ENCODE measurements around the gene KCNQ5.

Gene KCNQ5

DNA sequence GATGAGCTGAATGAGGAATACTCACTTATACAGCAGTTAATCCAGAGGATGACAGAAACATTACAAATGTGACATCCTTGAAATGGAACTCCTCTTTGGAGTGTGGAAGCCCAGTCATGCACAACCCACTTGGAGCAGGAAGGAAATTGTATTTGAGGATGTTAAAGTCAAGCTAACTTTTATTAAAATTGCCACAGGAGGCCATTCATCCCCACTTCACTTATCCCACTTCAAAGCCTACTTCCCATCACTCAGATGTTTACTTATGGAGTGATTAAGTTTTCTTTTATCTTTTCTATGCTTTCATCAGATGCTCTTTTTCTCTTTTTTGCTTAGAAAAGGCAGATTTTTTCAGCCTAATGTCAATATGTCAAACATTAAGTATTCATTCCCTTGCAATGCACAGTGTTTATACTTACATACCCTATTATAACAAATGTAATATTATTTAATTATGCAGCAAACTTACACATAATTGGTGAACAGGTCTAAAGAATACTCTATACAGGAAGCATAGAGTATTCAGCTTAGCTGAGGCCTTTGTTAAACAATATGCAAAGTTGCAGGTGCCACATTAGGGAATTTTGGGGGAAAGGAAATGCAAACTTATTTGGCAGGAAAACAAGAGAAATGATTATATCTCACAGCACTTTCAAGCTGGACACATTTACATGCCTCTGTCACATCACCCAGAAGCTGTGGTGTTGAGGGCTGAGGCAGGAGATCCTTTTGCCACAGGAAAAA, 454.5 kb downstream of the KCNQ5 start:
- H3K4me3 ChIP-seq (ENCODE audit: low read depth, low read length): no peak overlapping the region
- TF ChIP-seq, protein P1, sequence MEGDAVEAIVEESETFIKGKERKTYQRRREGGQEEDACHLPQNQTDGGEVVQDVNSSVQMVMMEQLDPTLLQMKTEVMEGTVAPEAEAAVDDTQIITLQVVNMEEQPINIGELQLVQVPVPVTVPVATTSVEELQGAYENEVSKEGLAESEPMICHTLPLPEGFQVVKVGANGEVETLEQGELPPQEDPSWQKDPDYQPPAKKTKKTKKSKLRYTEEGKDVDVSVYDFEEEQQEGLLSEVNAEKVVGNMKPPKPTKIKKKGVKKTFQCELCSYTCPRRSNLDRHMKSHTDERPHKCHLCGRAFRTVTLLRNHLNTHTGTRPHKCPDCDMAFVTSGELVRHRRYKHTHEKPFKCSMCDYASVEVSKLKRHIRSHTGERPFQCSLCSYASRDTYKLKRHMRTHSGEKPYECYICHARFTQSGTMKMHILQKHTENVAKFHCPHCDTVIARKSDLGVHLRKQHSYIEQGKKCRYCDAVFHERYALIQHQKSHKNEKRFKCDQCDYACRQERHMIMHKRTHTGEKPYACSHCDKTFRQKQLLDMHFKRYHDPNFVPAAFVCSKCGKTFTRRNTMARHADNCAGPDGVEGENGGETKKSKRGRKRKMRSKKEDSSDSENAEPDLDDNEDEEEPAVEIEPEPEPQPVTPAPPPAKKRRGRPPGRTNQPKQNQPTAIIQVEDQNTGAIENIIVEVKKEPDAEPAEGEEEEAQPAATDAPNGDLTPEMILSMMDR (IDR thresholded peaks at IDR 0.05; ENCODE audit: borderline replicate concordance, insufficient read depth, low read depth, low read length): no peak

DNA sequence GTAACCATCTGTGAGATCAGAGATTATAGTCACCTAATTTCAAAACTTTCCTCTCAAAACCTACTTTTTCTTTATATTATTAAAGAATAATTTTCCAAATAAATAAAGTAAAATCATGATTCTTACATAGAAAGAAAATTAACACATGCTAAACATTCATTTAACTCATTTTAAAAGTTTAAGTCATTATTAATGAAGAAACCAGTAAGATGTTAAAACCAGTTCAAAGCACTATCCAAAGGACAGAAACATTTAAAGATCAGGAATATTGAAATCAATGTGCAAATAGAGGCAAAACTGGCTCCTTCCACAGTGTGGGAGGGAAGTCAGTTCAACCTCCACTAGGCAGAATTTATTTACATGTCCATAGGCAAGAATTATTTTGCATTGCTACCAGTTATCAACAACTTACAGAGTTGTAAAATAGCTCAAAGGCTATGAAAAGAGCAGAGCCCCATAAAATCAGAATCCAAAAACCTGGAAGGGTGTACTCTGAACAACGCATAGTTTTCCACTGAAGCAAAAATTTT, 456.5 kb downstream of the KCNQ5 start:
- no peak overlapping the region for H3K4me3 ChIP-seq (ENCODE audit: low read depth, low read length)
- TF ChIP-seq, protein P1 (IDR thresholded peaks at IDR 0.05; ENCODE audit: borderline replicate concordance, insufficient read depth, low read depth, low read length): no peak

DNA sequence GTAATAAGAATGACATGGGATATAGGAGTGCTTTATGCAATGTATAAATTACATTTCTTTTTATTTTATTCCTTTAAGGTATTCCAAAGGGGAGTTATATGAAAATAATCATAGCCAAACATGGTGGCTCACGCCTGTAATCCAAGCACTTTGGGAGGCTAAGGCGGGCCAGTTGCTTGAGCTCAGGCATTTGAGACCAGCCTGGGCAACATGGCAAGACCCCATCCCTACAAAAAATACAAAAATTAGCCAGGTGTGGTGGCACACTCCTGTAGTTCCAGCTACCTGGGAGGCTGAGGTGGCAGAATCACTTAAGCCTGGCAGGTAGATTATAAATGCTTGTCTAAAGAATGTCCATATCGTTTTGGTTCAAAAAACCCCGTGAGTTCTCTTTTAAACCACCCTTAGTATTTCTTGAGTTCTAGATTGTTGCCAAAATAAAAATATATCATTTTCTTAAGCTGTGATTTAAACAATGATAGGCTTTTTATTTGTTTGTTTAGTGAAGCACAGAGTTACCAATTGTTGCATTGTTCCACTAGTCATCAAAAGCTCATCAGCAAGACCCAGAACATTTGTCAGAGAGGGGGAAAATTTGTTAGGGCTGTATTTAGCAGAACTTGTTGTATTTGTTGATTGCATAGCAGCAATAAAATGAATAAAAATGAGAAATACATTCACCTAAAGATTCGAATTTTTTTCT, 457.2 kb downstream of the KCNQ5 start:
- H3K4me3 ChIP-seq (ENCODE audit: low read depth, low read length): no peak overlapping the region
- TF ChIP-seq, protein P1 (IDR thresholded peaks at IDR 0.05; ENCODE audit: borderline replicate concordance, insufficient read depth, low read depth, low read length): no peak

DNA sequence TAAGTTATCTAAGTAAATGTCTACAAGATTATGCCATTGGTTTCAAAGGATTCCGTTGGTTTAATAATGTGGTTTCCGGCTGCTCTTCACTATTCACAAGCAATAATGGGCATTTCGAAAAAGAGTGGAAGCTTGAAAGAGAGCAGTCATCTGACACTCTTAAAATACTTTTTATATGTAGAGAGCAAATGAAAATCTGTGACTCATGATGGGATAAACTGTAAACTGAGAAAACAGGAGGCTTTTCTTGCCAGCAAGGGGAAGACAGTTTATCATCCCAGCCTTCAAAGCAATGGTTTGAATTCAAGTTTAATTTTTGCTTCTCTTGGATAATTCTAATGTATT, 457.7 kb downstream of the KCNQ5 start:
- no peak overlapping the region for H3K4me3 ChIP-seq (ENCODE audit: low read depth, low read length)
- TF ChIP-seq, protein P1 (IDR thresholded peaks at IDR 0.05; ENCODE audit: borderline replicate concordance, insufficient read depth, low read depth, low read length): no peak

DNA sequence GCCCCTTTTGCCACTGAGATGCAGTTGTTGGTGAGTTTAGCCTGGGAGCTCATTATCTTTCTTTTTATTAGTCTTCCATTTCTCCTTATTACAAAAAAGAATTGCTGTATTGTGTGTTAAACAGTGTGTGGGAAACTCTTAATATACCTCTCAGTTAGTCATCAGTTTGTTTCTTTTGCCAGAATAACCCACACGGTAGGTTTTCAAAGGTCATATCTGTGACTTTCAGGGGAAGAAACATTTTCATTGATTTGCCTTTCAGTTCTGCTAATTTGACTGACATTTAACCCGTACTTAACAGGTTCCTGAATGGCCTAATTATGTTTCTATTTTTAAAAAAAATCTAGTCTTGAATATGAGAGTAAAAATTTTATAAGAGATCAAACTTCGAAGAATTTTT, 458.1 kb downstream of the KCNQ5 start:
- H3K4me3 ChIP-seq (ENCODE audit: low read depth, low read length): no peak overlapping the region
- TF ChIP-seq, protein P1 (IDR thresholded peaks at IDR 0.05; ENCODE audit: borderline replicate concordance, insufficient read depth, low read depth, low read length): no peak

DNA sequence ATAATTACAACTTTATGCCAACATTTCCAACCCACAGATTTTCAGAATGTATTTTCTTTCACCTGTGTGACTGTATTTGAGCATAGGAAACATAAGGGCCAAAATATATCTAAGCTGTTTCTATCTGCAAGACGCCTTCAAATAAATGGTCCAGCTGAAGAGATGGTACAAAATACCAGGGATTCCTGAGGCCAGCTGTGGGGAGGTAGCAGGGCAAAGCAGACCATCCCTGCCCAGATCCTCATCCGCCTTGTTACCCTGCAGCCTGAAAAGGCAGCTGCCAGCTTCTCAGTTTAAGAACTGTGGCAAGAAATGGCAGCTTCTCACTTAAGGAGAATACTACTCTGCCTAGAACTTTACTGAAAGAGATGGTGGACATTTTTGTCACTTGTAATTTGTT, 460.1 kb downstream of the KCNQ5 start:
- TF ChIP-seq, protein P1 (IDR thresholded peaks at IDR 0.05; ENCODE audit: borderline replicate concordance, insufficient read depth, low read depth, low read length): no peak
- H3K4me3 ChIP-seq (ENCODE audit: low read depth, low read length): no peak overlapping the region

DNA sequence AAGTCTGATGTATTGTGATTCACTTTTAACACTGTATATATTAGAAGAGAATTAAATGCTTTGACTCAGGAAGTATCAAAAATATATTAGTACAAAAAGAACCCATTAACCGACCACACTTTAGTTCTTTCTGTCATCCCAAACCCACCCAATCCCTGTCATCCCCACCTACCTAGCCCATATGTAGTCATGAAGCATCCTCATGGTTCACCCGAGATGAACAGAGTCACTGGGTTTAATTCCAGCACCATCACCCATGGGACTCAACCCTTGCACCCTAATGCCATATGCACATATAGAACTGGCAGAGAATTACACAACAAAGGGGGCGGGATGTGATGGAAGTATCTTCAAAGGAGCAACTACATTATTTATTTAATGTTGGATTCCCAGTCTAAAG, 462.0 kb downstream of the KCNQ5 start:
- TF ChIP-seq, protein P1 (IDR thresholded peaks at IDR 0.05; ENCODE audit: borderline replicate concordance, insufficient read depth, low read depth, low read length): no peak
- H3K4me3 ChIP-seq (ENCODE audit: low read depth, low read length): no peak overlapping the region
